Brain microvascular endothelial cell (primary cell): ENCODE data around the gene SCN4A.

Experiments
- DNase-seq: peaks from one replicate; pipeline ENCODE4 v3.0.0-alpha.2; 2020
- H3K27ac ChIP-seq: fragments of 250-450 bp; sonication (Bioruptor Pico); 2 replicates; pipeline ENCODE4 v1.5.1; 2020; ENCODE audit warnings: mild to moderate bottlenecking, moderate library complexity
- H3K27me3 ChIP-seq: fragments of 250-450 bp; sonication (Bioruptor Pico); replicated peaks from 2 replicates; pipeline ENCODE4 v1.5.1; 2020; ENCODE audit warnings: mild to moderate bottlenecking
- H3K36me3 ChIP-seq: fragments of 250-450 bp; sonication (Bioruptor Pico); replicated peaks from 2 replicates; pipeline ENCODE4 v1.5.1; 2020; ENCODE audit warnings: mild to moderate bottlenecking
- H3K4me3 ChIP-seq: 2 replicates; pipeline ENCODE4 v1.5.1; 2011; ENCODE audit warnings: low read depth, mild to moderate bottlenecking, control low read depth, low read length, moderate library complexity
- CTCF ChIP-seq: IDR thresholded peaks from 2 replicates; pipeline ENCODE4 v1.5.1; 2011; ENCODE audit warnings: low read depth, mild to moderate bottlenecking, moderate library complexity, low read length, control low read depth, inconsistent platforms; ENCODE audit errors: missing control alignments
- in situ Hi-C: cut with HindIII; loops from 2 replicates; pipeline ENCODE4 v1.10.0; 2017; ENCODE audit warnings: low sequenced_read_pairs, low pct_ligation_motif_present

SCN4A gene

GRCh38 chr17:64006361-64007088, 33.8 kb upstream of the SCN4A start:
- in situ Hi-C loops: no loop called here
- Histone ChIP-seq H3K4me3 (no peak overlapping the region), H3K36me3 (no peaks in the 10 kb centered on the region), H3K27me3 (no peaks in the 10 kb centered on the region), H3K27ac (no peak overlapping the region)
- no peak for TF ChIP-seq CTCF
- DNase-seq: no peak

- no peak for DNase-seq
- no peak for TF ChIP-seq CTCF
- in situ Hi-C loops: no loop called here
- Histone ChIP-seq H3K36me3 (no peaks in the 10 kb centered on the region), H3K27ac (no peak overlapping the region), H3K27me3 (no peaks in the 10 kb centered on the region), H3K4me3 (no peak overlapping the region)
These were observed 33.0 kb upstream of the SCN4A start for GRCh38 chr17:64005734-64006167.

GRCh38 chr17:64004903-64005733, 32.4 kb upstream of the SCN4A start:
- no peak for DNase-seq
- Histone ChIP-seq H3K36me3 (no peaks in the 10 kb centered on the region), H3K27ac (no peak overlapping the region), H3K27me3 (no peaks in the 10 kb centered on the region), H3K4me3 (no peak overlapping the region)
- TF ChIP-seq CTCF: no peak
- in situ Hi-C loops: no loop called here

- H3K27ac ChIP-seq: no peak overlapping the region
- no peaks in the 10 kb centered on the region for H3K27me3 ChIP-seq
- TF ChIP-seq CTCF: no peak
- H3K4me3 ChIP-seq: no peak overlapping the region
- H3K36me3 ChIP-seq: no peaks in the 10 kb centered on the region
- in situ Hi-C loops: no loop called here
- no peak for DNase-seq
These were observed 31.6 kb upstream of the SCN4A start for GRCh38 chr17:64004218-64004770.

- H3K27ac ChIP-seq: no peak overlapping the region
- no peak overlapping the region for H3K4me3 ChIP-seq
- in situ Hi-C loops: no loop called here
- no peak for TF ChIP-seq CTCF
- H3K27me3 ChIP-seq: no peaks in the 10 kb centered on the region
- DNase-seq: no peak
- H3K36me3 ChIP-seq: no peaks in the 10 kb centered on the region
These were observed 30.9 kb upstream of the SCN4A start for GRCh38 chr17:64003526-64004121.
